Activated CD4-positive, CD25-positive, alpha-beta regulatory T cell treated with anti-CD3 and anti-CD28 coated beads, Interleukin-2, amount 50 U/mL, for 72 hours (primary cell): ENCODE measurements around the gene NETO2.
"Not testable (repeated sequence)": the region's sequence is repeated elsewhere in the genome, so short reads cannot be mapped to it uniquely, and the experiment has no call there.

Source experiments
- DNase-seq: peaks from one replicate; pipeline ENCODE4 v3.0.0; 2021

NETO2 gene

GRCh38 chr16:47132308-47132707, 11.4 kb downstream of the NETO2 start:
- no peak for DNase-seq

- no peak for DNase-seq
These were observed 13.8 kb downstream of the NETO2 start for GRCh38 chr16:47129755-47130435.

GRCh38 chr16:47127541-47127940, 16.2 kb downstream of the NETO2 start:
- no peak for DNase-seq

- no peak for DNase-seq
These were observed 18.0 kb downstream of the NETO2 start for GRCh38 chr16:47125757-47126156.

GRCh38 chr16:47113130-47113529, 30.6 kb downstream of the NETO2 start:
- DNase-seq: no peak

- DNase-seq: no peak
These were observed 32.8 kb downstream of the NETO2 start for GRCh38 chr16:47110939-47111338.

GRCh38 chr16:47109361-47109760, 34.4 kb downstream of the NETO2 start:
- no peak for DNase-seq

GRCh38 chr16:47102921-47103320, 40.8 kb downstream of the NETO2 start:
- DNase-seq: not testable (repeated sequence)

GRCh38 chr16:47097154-47097553, 46.6 kb downstream of the NETO2 start:
- DNase-seq: not testable (repeated sequence)

- no peak for DNase-seq
These were observed 47.4 kb downstream of the NETO2 start for GRCh38 chr16:47096297-47096696.

GRCh38 chr16:47084198-47084597, 59.5 kb downstream of the NETO2 start:
- no peak for DNase-seq

GRCh38 chr16:47082099-47082865, 61.5 kb downstream of the NETO2 start:
- DNase-seq: no peak

GRCh38 chr16:47081115-47081514, 62.6 kb downstream of the NETO2 start:
- no peak for DNase-seq

GRCh38 chr16:47079860-47080259, 63.9 kb downstream of the NETO2 start:
- no peak for DNase-seq

GRCh38 chr16:47073223-47074155, 70.3 kb downstream of the NETO2 start:
- no peak for DNase-seq

GRCh38 chr16:47072158-47072557, 71.6 kb downstream of the NETO2 start:
- DNase-seq: no peak

- no peak for DNase-seq
These were observed 73.7 kb downstream of the NETO2 start for GRCh38 chr16:47069841-47070584.

- no peak for DNase-seq
These were observed 74.4 kb downstream of the NETO2 start for GRCh38 chr16:47069313-47069712.

- no peak for DNase-seq
These were observed 76.5 kb downstream of the NETO2 start for GRCh38 chr16:47067203-47067602.

- DNase-seq: no peak
These were observed 77.7 kb downstream of the NETO2 start for GRCh38 chr16:47065766-47066688.

- no peak for DNase-seq
These were observed 79.0 kb downstream of the NETO2 start for GRCh38 chr16:47064775-47065174.
